NCI-H1105 (cell line): ENCODE data around the gene LGR6.
"Not testable (repeated sequence)": the region's sequence is repeated elsewhere in the genome, so short reads cannot be mapped to it uniquely, and the experiment has no call there.

ENCODE experiments used
- DNase-seq: peaks from one replicate; lab custom pipeline; 2025; lab: John Stamatoyannopoulos, UW

The LGR6 gene

GRCh38 chr1:202160377-202160940 lies 33.1 kb upstream of the LGR6 start, which contains the start of gene PTPN7:
Gene PTPN7 (minus strand): TSS chr1:202160602. CDS start chr1:202159402, 1,200 bp downstream.
- no peak for DNase-seq

GRCh38 chr1:202161151-202162046 lies 32.2 kb upstream of the LGR6 start:
- DNase-seq, result no peak

DNA sequence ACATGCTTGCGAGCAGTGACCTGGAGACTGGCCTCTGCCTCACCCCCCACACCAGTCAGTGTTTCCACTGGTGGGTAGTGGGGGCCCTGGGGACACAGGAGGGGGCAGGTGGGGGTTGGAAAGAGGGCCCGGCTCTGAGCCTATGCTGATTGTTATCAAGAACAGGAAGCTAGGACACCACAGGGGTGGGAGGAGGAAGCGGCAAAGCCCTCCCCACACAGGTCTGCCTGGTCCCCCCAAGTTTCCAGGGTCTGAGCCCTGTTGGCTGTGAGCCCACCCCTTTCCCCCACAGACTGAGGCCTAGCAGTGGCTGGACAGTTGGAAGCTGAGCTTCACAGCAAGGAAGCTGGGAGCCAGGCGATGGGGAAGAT lies 31.6 kb upstream of the LGR6 start:
- no peak for DNase-seq

GRCh38 chr1:202162418-202163280 lies 30.9 kb upstream of the LGR6 start:
- DNase-seq, result no peak

- no peak for DNase-seq
Observed at GRCh38 chr1:202163281-202164270, 30.0 kb upstream of the LGR6 start.

DNA sequence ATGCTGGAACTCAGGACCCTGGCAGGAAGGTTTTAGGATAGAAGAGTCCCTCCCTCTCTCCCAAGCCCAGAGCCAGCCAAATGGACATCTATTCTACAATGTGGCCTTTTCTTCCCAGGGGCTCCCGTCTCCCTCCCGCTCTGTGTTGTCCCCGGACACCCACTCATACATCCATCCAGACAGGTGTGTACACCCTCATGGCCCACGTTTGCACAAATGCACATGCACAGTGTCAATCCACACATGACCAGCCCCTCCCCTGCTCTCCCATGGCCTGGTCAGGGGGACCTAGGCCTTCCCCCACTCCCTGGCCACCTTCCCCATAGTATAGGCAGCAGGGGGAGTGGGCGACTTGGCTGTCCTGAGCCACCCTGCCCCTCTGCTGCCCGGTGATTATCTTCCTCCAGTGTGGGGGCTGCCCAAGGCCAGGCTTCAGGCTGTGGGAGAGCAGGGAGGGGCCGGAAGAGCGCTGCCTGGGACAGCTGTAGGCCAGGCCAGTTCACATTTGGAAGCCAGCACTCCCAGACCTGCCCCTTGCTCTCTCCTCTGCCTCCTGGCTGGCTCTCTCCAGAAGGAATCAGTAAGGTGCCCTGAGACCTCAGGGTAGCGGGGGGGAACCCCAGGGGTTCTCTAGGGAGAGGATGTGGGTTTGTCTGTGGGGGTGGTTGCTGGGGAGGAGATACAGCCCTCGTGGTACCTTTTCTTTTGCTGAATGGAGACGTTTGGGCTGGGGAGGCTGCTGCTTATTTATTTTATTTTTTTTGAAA lies 29.1 kb upstream of the LGR6 start:
- DNase-seq, result no peak

- no peak for DNase-seq
Observed at GRCh38 chr1:202165267-202165941, 28.2 kb upstream of the LGR6 start.

- no peak for DNase-seq
Observed at GRCh38 chr1:202165942-202166843, 27.4 kb upstream of the LGR6 start.

- not testable (repeated sequence) for DNase-seq
Observed at GRCh38 chr1:202167054-202167453, 26.5 kb upstream of the LGR6 start.

DNA sequence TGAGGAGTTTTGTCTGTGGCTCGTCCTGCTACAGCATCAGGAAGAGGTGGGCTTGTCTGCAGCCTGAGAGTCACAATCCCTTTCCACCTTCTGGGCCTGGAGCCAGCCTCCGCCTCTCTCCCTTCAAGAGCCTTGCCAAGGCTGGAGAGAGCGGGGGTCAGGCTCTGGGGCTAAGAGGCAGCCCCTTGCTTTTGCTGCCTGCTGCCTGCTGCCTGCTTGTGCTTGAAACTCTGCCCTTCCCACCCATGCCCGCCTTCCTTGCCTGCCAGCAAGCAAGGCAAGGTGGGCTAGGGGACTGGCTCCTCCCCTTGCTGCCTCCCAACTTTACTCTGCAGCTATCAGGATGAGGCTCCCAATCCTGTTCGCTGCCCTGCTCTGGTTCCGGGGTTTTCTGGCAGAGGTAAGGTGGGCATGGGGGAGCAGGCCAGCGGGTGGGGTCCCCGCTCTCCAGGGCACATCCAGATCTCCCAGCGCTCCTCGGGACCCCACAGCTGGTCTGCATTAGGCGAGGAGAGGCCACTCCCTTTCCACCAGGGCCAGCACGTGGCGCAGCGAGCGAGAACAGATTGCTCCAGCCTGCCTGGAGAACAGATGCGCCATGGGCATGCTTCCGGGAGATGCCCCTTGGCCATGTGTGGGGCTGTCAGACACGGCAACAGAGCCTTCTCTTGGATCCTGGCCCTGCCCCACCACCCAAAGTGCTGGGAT lies 25.7 kb upstream of the LGR6 start:
- peak; percentile 27 for DNase-seq

DNA sequence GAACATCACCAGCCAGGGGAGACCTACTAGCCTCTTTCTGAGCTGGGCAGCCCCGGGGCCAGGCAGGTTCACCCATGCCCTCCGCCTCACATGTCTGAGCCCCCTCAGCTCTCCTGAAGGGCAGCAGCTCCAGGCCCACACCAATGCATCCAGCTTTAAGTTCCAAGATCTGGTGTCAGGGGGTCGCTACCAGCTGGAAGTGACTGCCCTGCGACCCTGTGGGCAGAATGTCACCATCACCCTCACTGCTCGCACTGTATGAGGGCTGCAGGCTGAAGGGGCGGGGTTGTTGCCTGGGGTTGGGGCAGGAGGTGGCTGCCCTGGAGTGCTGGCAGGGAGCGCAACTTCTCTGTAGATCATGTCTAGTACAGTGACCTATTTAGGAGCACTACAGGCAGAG lies 24.7 kb upstream of the LGR6 start:
- DNase-seq, result no peak

DNA sequence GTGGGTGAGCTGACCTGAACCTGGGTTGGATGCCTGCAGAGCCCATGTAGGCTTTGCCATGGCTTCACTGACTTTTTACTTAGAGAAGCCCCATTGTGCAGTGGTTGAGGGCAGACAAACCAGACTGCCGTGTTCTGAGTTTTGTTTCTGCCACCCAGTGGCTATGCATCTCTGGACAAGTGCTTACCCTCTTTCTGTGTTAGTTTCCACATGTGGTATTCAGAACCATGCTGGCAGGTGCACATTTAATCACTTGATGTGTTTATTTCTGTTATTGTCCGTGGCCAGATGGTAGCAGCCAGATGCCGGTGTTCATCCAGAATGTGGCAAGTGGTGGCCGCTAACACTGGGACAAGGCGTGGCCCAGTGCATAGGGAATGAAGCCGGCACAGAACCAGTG lies 22.9 kb upstream of the LGR6 start:
- DNase-seq, result no peak

GRCh38 chr1:202171292-202172014 lies 22.1 kb upstream of the LGR6 start:
- no peak for DNase-seq

GRCh38 chr1:202172015-202172355 lies 21.6 kb upstream of the LGR6 start:
- DNase-seq, result no peak

DNA sequence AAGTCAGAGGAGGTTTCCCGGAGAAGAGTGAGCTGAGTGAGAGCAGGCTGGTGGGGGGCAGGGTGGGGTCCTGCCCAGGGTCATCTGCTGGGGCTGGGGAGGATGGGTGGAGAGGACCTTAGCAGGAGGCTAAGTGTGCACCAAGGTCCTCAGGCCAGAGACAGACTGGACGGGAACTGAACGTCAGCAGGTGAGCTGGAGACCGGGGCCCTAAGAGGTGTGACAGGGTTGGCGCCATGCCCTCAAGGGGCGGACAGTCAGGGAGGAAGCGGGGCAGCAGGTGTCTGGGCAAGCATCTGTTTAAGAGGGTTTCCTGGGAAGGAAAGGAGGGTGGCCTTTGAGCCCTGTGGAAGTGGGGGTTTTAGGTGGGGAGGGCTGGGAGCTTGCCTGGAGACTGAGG lies 19.6 kb upstream of the LGR6 start:
- no peak for DNase-seq

- no peak for DNase-seq
Observed at GRCh38 chr1:202176949-202177927, 16.4 kb upstream of the LGR6 start.
